Neural cell (in vitro differentiated cells): Measurements from ENCODE around the gene CEBPA. TPM values are rescaled to one million over a fixed set of nuclear protein-coding genes. Genes with fewer than 3 reads are reported as not detected.

ENCODE experiments used
- H2AFZ ChIP-seq: fragments of 200-600, 300-800 bp; sonication (generic), shearing (Covaris generic); 2 replicates; pipeline ENCODE4 v1.6.0; 2014; ENCODE audit warnings: low read depth, mild to moderate bottlenecking, antibody characterized with exemption, low read length, moderate library complexity
- H3F3A ChIP-seq: fragments of 200-600 bp; shearing (Covaris generic); 2 replicates; pipeline ENCODE4 v1.6.1; 2016; ENCODE audit warnings: mild to moderate bottlenecking, moderate library complexity, mixed read lengths, antibody characterized with exemption, low read length; ENCODE audit not compliant: insufficient read depth, poor library complexity, severe bottlenecking
- H3K27ac ChIP-seq: fragments of 200-600, 300-800 bp; sonication (generic), shearing (Covaris generic); 2 replicates; pipeline ENCODE4 v1.5.1; 2014; ENCODE audit warnings: mild to moderate bottlenecking, low read length, moderate library complexity
- H3K27me3 ChIP-seq: fragments of 300-800, 200-600 bp; sonication (generic), shearing (Covaris generic); 2 replicates; pipeline ENCODE4 v1.6.0; 2014; ENCODE audit warnings: mild to moderate bottlenecking, low read depth, low read length, moderate library complexity; ENCODE audit not compliant: insufficient read depth
- H3K36me3 ChIP-seq: fragments of 300-800, 200-600 bp; sonication (generic), shearing (Covaris generic); 2 replicates; pipeline ENCODE4 v1.5.1; 2014; ENCODE audit warnings: mild to moderate bottlenecking, antibody characterized with exemption, low read length, moderate library complexity; ENCODE audit not compliant: insufficient read depth
- H3K4me2 ChIP-seq: fragments of 300-800, 200-600 bp; sonication (generic), shearing (Covaris generic); 2 replicates; pipeline ENCODE4 v1.6.0; 2014; ENCODE audit warnings: mild to moderate bottlenecking, low read length
- H3K4me3 ChIP-seq: fragments of 300-800, 200-600 bp; sonication (generic), shearing (Covaris generic); 2 replicates; pipeline ENCODE4 v1.5.1; 2014; ENCODE audit warnings: mild to moderate bottlenecking, low read length, moderate library complexity
- H3K79me2 ChIP-seq: fragments of 200-600 bp; shearing (Covaris generic); replicated peaks from 2 replicates; pipeline ENCODE4 v1.6.0; 2014; ENCODE audit warnings: mild to moderate bottlenecking, low read length, moderate library complexity; ENCODE audit not compliant: insufficient read depth
- H3K9ac ChIP-seq: fragments of 300-800, 200-600 bp; sonication (generic), shearing (Covaris generic); 2 replicates; pipeline ENCODE4 v1.6.1; 2016; ENCODE audit warnings: mild to moderate bottlenecking, low read length, mixed read lengths
- H3K9me2 ChIP-seq: fragments of 200-600 bp; shearing (Covaris generic); 2 replicates; pipeline ENCODE4 v1.6.1; 2016; ENCODE audit warnings: mild to moderate bottlenecking, low read length, mixed read lengths; ENCODE audit not compliant: insufficient read depth
- H3K9me3 ChIP-seq: fragments of 200-600, 300-800 bp; sonication (generic), shearing (Covaris generic); 2 replicates; pipeline ENCODE4 v1.6.1; 2016; ENCODE audit warnings: mild to moderate bottlenecking, mixed run types, low read length, moderate library complexity, mixed read lengths
- H4K20me1 ChIP-seq: fragments of 200-600 bp; shearing (Covaris generic); 2 replicates; pipeline ENCODE4 v1.6.1; 2016; ENCODE audit warnings: mild to moderate bottlenecking, mixed run types; ENCODE audit not compliant: insufficient read depth
- CTCF ChIP-seq: fragments of 450-650 bp; IDR thresholded peaks from 2 replicates; pipeline ENCODE4 v1.5.1; 2014; ENCODE audit warnings: antibody characterized with exemption, mild to moderate bottlenecking, moderate library complexity; ENCODE audit not compliant: poor library complexity, severe bottlenecking
- EP300 ChIP-seq: fragments of 450-650 bp; conservative IDR thresholded peaks from 2 replicates; pipeline ENCODE4 v1.6.1; 2014; ENCODE audit warnings: antibody characterized with exemption, mild to moderate bottlenecking, moderate library complexity; ENCODE audit not compliant: poor library complexity, severe bottlenecking
- EZH2 ChIP-seq: fragments of 200-600, 300-800 bp; shearing (Covaris generic), sonication (generic); IDR thresholded peaks from 2 replicates; pipeline ENCODE4 v1.6.1; 2014; ENCODE audit warnings: antibody characterized with exemption, low read length, borderline replicate concordance, mild to moderate bottlenecking; ENCODE audit not compliant: insufficient read depth, poor library complexity, severe bottlenecking
- MXI1 ChIP-seq: fragments of 450-650 bp; conservative IDR thresholded peaks from 2 replicates; pipeline ENCODE4 v1.6.1; 2014; ENCODE audit warnings: antibody characterized with exemption, mild to moderate bottlenecking; ENCODE audit not compliant: poor library complexity, severe bottlenecking
- POLR2AphosphoS5 ChIP-seq: IDR thresholded peaks from 2 replicates; pipeline ENCODE4 v1.6.1; 2012
- RAD21 ChIP-seq: fragments of 450-650 bp; conservative IDR thresholded peaks from 2 replicates; pipeline ENCODE4 v1.6.1; 2014; ENCODE audit warnings: antibody characterized with exemption, mild to moderate bottlenecking, moderate library complexity
- REST ChIP-seq: IDR thresholded peaks from 2 replicates; pipeline ENCODE4 v1.6.1; 2012; ENCODE audit warnings: borderline replicate concordance
- SMC3 ChIP-seq: fragments of 450-650 bp; conservative IDR thresholded peaks from 2 replicates; pipeline ENCODE4 v1.6.1; 2014; ENCODE audit warnings: antibody characterized with exemption, mild to moderate bottlenecking, moderate library complexity; ENCODE audit not compliant: poor library complexity
- TAF1 ChIP-seq: IDR thresholded peaks from 2 replicates; pipeline ENCODE4 v1.6.1; 2012; ENCODE audit warnings: low read depth
- polyA minus RNA-seq: library from RNA; depleted of rRNA, polyadenylated mRNA; stranded (reverse); fragments of >200 nt; gene quantifications from 2 replicates; pipeline ENCODE4 v1.2.3, GENCODE V29; 2014
- polyA plus RNA-seq: library from polyadenylated mRNA; depleted of rRNA; stranded (reverse); fragments of >200 nt; gene quantifications from 2 replicates; pipeline ENCODE4 v1.2.3, GENCODE V29; 2014

Gene CEBPA
- polyA plus RNA-seq: 1.6 and 2.6 TPM in 2 replicates
- polyA minus RNA-seq: 5.0 and 6.6 TPM in 2 replicates

GRCh38 chr19:33302175-33302973 is at the start of gene CEBPA:
Gene CEBPA (minus strand): TSS chr19:33302534. CDS start chr19:33302414, 120 bp downstream.
- Histone ChIP-seq H3F3A (no peaks in the 10 kb centered on the region), H3K79me2 (no peaks in the 10 kb centered on the region), H3K9me3 (no peaks in the 10 kb centered on the region), H2AFZ (peak within 1 kb of the TSS; percentile 42), H3K9me2 (no peaks in the 10 kb centered on the region), H3K27me3 (peaks cover 45% of the 10 kb centered on the region), H3K27ac (no peak within 1 kb of the TSS), H3K9ac (peak within 1 kb of the TSS; percentile 66), H4K20me1 (no peaks in the 10 kb centered on the region), H3K36me3 (no peaks in the 10 kb centered on the region), H3K4me3 (peak within 1 kb of the TSS; percentile 92), H3K4me2 (peak within 1 kb of the TSS; percentile 55)
- TF ChIP-seq POLR2AphosphoS5 (peak; percentile 71), CTCF (peak; percentile 84), REST (peak; percentile 50), SMC3 (peak; percentile 39), MXI1 (peak; percentile 63), EP300 (peak; percentile 43), TAF1 (no peak), RAD21 (peak; percentile 40), EZH2 (no peak)

GRCh38 chr19:33350538-33351309 is 48.4 kb upstream of the CEBPA start:
- TF ChIP-seq EZH2: no peak
- no peak for TF ChIP-seq TAF1
- TF ChIP-seq EP300: no peak
- TF ChIP-seq SMC3: no peak
- TF ChIP-seq POLR2AphosphoS5: no peak
- TF ChIP-seq CTCF: no peak
- TF ChIP-seq RAD21: no peak
- TF ChIP-seq REST: no peak
- no peak for TF ChIP-seq MXI1
- Histone ChIP-seq H3K36me3 (no peaks in the 10 kb centered on the region), H3K4me3 (no peak overlapping the region), H3K27me3 (no peaks in the 10 kb centered on the region), H2AFZ (no peak overlapping the region), H3K4me2 (no peak overlapping the region), H3K79me2 (no peaks in the 10 kb centered on the region), H4K20me1 (no peaks in the 10 kb centered on the region), H3F3A (no peaks in the 10 kb centered on the region), H3K9me2 (no peaks in the 10 kb centered on the region), H3K27ac (no peak overlapping the region), H3K9me3 (no peaks in the 10 kb centered on the region), H3K9ac (no peak overlapping the region)
